C4-2B (cell line): ENCODE results near the gene C12orf60.

Experiments
- CTCF ChIP-seq: fragments of 450-650 bp; conservative IDR thresholded peaks from 2 replicates; pipeline ENCODE4 v1.5.1; 2017; ENCODE audit warnings: mild to moderate bottlenecking
- ZFX ChIP-seq: fragments of 450-650 bp; IDR thresholded peaks from 2 replicates; pipeline ENCODE4 v1.6.1; 2017

GRCh38 chr12:14826491-14826890 is 23.0 kb downstream of the C12orf60 start:
- TF ChIP-seq CTCF (no peak), ZFX (no peak)
